HG03175 (cell line): ENCODE data around the gene PLAC8.
A peak's percentile ranks its signal among the peaks of the same experiment; 100 is the strongest.
"Not testable (repeated sequence)": the region's sequence is repeated elsewhere in the genome, so short reads cannot be mapped to it uniquely, and the experiment has no call there.

Source experiments
- ATAC-seq: cut with Tn5 transposase; IDR thresholded peaks from one replicate; pipeline ENCODE4 v1.9.1; 2021; ENCODE audit warnings: mild to moderate bottlenecking, moderate library complexity; ENCODE audit not compliant: unreplicated experiment

The PLAC8 gene

DNA sequence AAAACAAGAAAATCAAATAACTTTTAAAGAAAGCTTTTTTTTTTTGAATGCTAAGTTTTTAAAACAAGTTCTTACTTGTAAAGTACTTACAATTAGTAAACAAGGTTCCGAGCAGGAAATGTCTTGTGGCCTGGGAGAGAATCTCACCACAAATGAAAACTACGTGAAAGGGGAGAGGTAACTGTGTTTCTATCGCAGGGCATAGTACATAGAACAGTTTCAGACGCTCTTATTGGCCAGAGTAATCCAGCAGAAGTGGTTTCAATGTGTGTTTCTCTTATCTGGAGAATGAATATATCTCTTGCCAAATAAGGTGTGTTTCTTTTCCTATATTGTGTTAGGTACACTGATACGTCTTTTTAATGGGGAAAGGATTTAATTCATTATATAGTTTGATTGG lies at the start of gene PLAC8:
TSS of gene PLAC8 (minus strand) at position 154 of the 400 bp plus-strand sequence. CDS start 6,808 bp downstream, outside the sequence.
- peak; percentile 39 for ATAC-seq

DNA sequence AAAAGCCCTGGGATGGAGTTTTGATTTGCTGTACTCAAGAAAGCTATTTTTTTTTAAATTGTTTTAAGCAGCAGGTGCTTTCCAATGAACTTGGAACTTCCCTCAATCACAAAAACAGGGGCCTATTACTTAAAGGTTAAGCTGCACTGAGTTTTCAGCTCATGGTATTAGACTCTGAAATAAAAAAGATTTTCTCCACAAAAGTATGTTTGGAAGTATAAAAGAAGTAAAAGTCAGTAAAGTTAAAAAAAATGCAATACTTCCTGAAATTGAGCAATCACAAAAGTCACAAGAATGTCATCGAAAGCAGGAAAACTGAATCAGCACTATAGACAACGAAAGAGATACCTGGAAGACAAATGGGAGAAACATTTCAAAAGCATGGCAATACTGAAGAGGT lies 38.9 kb upstream of the PLAC8 start:
- ATAC-seq, result no peak

GRCh38 chr4:83152746-83153145 lies 38.2 kb upstream of the PLAC8 start:
- ATAC-seq, result no peak

- ATAC-seq, result no peak
Observed at GRCh38 chr4:83151651-83152050, 37.1 kb upstream of the PLAC8 start.

DNA sequence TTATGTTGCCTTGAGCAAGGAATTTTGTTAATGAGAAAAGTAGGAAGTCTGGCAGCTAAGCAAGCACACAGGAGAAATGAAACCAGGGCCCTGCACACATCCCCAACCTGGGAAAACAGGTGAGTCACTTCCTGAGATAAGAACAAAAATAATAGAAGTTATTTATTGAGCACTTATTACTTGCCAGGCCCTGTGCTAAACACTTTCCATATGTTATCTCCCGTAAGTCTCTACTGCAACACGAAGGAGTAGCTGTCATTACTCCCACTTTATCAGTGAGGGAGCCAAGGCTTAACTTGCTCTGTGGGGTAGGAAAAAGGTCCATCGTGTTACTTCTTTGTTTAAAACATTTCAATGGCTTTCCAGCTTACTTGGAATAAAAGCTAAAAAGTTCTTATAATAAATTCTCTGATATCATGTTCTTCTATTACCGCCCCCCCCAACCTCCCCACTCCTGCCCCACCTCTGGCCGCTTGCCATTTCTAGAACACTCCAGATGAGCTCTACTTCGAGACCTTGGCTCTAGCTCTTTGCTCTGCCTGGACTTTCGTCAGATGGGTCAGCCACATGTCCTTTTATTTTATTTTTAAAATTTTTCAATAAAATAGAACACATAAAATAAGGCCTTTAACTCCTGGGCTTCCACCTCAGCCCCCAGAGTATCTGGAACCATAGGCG lies 36.3 kb upstream of the PLAC8 start:
- no peak for ATAC-seq

DNA sequence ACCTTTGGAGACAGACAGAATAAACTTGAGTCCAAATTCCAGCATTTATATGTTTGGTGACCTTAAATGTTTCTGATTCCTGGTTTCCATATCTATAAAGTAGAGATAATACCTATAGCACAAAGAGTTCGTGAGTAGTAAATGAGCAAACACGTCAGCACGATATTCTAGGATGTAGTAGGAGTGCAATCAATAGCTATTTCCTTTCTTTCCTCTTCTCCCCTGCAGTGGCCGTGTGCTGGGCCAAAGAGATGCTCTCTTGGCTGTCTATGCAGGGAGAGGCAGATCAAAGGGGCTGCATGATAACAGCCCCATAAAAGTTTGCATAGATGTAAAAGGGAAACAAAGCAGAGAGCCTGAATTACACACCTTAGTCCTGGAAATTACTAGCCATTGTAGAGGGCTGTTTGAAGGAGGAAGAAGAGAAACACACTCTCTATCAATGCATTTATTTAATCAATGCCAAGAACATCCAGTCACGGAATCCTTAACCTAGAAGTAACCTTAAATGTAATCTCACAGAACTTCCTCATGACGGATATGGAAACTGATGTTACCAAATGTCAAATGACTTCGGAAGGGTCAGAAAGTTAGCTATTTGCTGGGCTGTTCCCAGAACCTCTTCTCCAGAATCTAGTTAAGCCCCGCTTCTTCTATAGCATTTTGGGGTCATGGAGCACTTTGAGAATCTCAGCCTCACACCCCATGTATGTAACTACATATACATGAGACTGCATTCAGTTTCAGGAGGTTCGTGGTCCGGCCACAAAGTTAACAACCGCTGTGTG lies 35.5 kb upstream of the PLAC8 start:
- no peak for ATAC-seq

GRCh38 chr4:83146841-83147240 lies 32.3 kb upstream of the PLAC8 start:
- ATAC-seq, result no peak

DNA sequence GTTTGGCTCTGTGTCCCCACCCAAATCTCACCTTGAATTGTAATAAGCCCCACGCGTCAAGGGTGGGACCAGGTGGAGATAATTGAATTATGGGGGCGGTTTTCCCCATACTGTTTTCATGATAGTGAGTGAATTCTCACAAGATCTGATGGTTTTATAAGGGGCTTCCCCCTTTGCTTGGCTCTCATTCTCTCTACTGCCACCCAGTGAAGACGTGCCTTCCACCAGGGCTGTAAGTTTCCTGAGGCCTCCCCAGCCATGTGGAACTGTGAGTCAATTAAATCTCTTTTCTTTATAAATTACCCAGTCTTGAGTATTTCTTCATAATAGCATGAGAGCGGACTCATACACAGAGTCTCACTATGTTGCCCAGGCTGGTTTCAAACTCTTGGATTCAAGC lies 31.2 kb upstream of the PLAC8 start:
- not testable (repeated sequence) for ATAC-seq

DNA sequence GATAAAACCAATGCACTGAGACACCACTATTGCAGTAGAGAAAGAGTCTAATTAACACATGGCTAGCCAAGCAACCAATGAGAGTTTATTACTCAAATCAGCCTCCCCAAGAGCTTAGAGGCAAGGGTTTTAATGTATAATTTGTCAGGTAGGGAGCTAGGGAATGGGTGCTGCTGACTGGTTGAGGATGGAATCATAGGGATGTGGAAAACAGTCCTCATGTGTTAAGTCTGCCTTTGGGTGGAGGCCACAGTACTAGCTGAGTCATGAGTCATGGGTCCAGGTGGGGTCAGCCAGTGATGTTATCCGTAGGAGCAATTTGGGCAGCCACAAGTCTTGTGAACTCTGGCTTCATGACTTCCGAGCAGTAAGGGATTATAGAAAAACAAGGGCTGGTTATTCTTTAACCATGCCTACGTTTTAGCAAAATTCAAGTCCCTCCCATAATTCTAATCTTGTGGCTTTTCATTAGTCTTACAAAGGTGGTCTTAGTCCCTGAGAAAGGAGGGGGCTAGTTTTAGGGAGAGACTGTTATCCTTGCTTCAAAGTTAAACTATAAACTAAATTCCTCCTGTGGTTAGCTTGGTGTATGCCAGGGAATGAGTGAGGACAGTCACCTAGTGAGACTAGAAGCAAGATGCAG lies 25.1 kb upstream of the PLAC8 start:
- ATAC-seq, result no peak

GRCh38 chr4:83138946-83139345 lies 24.4 kb upstream of the PLAC8 start:
- peak; percentile 62 for ATAC-seq

DNA sequence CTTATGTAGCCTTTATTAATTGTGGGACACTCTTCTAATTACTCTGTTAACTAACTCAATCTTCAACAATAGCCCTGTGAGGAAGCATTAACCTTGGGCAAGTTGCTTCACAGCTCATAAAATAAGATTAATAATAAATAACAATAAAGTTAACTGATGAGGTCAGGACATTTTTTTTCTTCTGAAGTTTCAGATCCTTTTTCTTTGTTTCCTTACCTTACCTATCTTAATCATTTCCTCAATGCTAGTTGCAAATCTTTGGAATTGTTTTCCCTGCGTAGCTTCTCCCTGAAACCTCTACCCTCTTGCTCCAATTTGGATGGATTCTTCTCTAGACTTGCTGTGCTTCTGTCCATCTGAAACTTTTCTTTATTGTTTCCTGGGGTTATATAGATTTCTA lies 17.5 kb upstream of the PLAC8 start:
- ATAC-seq, result no peak

DNA sequence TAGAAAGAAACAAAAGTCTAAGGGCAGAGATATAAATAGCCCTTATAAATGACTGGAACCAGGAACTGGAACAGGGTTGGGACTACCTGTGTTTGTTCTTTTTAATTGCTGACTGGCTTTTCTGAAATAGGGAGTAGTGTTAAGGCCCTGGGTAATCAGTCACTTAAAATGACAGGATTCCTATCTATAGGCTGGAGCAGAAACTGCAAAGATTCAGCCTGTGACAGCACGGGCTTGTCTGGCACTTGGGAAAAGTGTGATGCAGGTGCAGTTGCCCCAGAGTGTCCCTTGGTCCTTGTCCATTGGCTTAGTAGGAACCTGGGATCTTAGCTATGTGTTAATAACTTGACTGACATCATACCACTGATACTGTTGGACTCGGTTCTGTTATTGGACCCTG lies 14.7 kb upstream of the PLAC8 start:
- ATAC-seq, result no peak

GRCh38 chr4:83128240-83128929 lies 13.9 kb upstream of the PLAC8 start:
- ATAC-seq, result no peak

DNA sequence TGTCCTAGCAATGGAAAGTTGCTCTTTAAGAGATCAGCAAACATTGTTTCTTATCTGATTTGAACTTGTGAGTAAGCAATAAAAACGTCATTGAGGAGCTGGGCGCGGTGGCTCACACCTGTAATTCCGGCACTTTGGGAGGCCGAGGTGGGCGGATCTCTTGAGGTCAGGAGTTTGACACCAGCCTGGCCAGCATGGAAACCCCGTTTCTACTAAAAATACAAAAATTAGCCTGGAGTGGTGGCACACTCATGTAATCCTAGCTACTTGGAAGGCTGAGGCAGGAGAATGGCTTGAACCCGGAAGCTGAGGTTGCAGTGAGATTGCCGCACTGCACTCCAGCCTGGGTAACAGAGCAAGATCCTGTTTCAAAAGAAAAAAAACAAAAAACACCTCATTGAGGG lies 11.2 kb upstream of the PLAC8 start:
- no peak for ATAC-seq

- peak; percentile 81 for ATAC-seq
Observed at GRCh38 chr4:83124111-83124780, 9.7 kb upstream of the PLAC8 start.

DNA sequence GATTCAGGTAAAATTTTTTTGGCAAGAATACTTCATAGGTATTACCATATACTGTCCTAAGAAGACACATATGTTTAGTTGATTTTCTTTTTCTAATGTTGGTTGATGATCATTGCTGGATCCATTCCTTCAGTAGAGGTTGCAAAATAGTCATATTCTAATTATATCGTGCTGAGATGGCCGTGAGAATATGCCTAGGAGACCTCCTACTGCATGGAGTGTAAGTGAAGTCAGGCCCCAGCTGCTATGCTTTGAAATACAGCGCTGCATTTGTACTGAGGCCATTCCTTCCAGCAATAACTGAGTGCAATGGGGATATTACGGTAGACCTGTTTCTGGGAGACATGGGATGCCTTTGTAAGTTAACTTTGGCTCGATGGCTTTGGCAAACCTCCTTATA lies 6.7 kb upstream of the PLAC8 start:
- no peak for ATAC-seq

GRCh38 chr4:83118869-83119268 lies 4.3 kb upstream of the PLAC8 start:
- ATAC-seq, result no peak

- no peak for ATAC-seq
Observed at GRCh38 chr4:83115656-83116285, 1.2 kb upstream of the PLAC8 start.

GRCh38 chr4:83115000-83115399 lies 471 bp upstream of the PLAC8 start:
- no peak for ATAC-seq

GRCh38 chr4:83113429-83113786 lies 1.1 kb downstream of the PLAC8 start:
- no peak for ATAC-seq
